ENCODE measurements around the gene TALDO1. TPM values are rescaled to one million over a fixed set of nuclear protein-coding genes. Genes with fewer than 3 reads are reported as not detected.

TALDO1 gene
- total RNA-seq, 6 experiments from 2014 or later, result 102 to 184 (median 150) TPM

DNA sequence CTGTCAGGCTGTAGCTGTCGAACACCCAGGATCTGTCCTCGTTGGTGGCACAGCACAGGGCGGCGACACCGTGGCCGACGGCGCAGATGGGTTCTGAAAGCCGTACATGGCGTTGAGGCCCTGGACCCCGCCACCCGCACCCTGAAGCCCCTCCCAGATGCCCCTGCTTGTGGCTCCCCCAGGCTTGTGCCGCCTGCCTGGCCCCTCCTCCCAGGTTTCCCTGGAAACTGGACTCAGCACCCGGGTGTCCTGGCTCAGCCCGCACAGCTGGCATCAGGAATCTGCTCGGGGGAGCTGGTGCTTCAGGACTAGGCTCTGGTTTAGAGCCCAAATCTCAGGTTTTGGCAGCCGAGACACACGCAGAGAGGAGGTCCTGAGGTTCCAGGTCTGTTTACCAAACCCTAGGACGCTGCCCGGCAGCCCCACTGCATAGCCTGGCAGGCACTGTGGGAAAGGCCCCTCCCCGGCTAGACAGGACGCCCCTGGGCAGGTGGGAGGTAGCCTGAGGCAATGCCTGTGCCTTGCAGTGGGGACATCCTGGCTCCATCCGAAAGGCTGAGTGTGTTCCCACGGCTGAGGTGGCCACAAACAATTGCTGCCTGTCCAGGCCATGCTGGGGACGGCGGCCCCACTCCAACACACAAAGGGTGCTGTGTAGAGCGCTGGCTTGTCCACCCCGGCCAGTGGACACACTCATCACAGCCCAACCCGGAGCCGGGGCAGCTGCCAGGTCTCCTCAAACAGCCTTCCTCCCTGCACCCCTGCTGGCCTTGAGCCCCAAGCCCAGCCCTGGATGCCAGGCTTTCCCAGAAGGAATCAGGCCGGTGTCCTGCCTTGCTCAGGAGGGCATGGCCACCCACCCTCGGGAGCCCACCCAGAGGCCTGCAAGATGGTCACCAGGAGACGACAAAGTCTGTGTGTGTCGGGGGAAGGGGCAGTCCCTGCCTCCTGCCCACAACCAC, 25.4 kb downstream of the TALDO1 start:
- H3K27ac ChIP-seq, result no peak overlapping the region
- TF ChIP-seq CTCF (IDR thresholded peaks at IDR 0.05), result no peak
- TF ChIP-seq POLR2A (IDR thresholded peaks at IDR 0.05), result no peak
- H3K36me3 ChIP-seq, result peaks cover 0 to 15% (median 6%) of the 10 kb centered on the region in 4 donors
- H3K9me3 ChIP-seq, result no peaks in the 10 kb centered on the region
- 70% methylated on average over 2 of the region's 34 CpGs for WGBS (ENCODE audit: insufficient coverage, low coverage, low lambda C conversion rate, missing lambda C conversion rate)
- peaks cover 0 to 6% (median 2%) of the 10 kb centered on the region in 4 donors for H3K4me1 ChIP-seq
- peak in 2 of 3 donors; percentile 47 to 52 for DNase-seq
- intact Hi-C loops (cut with DNase I), result no loop called here
- H3K27me3 ChIP-seq, result no peaks in the 10 kb centered on the region
- ATAC-seq, result no peak
- no peak overlapping the region for H3K4me3 ChIP-seq

GRCh38 chr11:773425-773824, 26.2 kb downstream of the TALDO1 start:
- H3K4me1 ChIP-seq, result peaks cover 0 to 9% (median 3%) of the 10 kb centered on the region in 4 donors
- TF ChIP-seq POLR2A (IDR thresholded peaks at IDR 0.05) (no peak), CTCF (IDR thresholded peaks at IDR 0.05) (no peak)
- no peaks in the 10 kb centered on the region for H3K27me3 ChIP-seq
- H3K36me3 ChIP-seq, result peaks cover 0 to 15% (median 6%) of the 10 kb centered on the region in 4 donors
- H3K9me3 ChIP-seq, result no peaks in the 10 kb centered on the region
- intact Hi-C loops (cut with DNase I), result no loop called here
- ATAC-seq (no peak), DNase-seq (no peak)
- no peak overlapping the region for H3K4me3 ChIP-seq
- no CpG with 5 or more reads among the region's 5 CpGs for WGBS (ENCODE audit: insufficient coverage, low coverage, low lambda C conversion rate, missing lambda C conversion rate)
- no peak overlapping the region for H3K27ac ChIP-seq

GRCh38 chr11:773830-774229, 26.6 kb downstream of the TALDO1 start:
- peaks cover 0 to 15% (median 6%) of the 10 kb centered on the region in 4 donors for H3K36me3 ChIP-seq
- DNase-seq, result no peak

More at GRCh38 chr11:773830-774229, 26.6 kb downstream of the TALDO1 start:
- intact Hi-C loops (cut with DNase I), result no loop called here
- no peak for ATAC-seq
- Histone ChIP-seq H3K4me3 (no peak overlapping the region), H3K4me1 (peaks cover 0 to 13% (median 3%) of the 10 kb centered on the region in 4 donors), H3K9me3 (no peaks in the 10 kb centered on the region), H3K27ac (no peak overlapping the region), H3K27me3 (no peaks in the 10 kb centered on the region)
- no peak for TF ChIP-seq POLR2A (IDR thresholded peaks at IDR 0.05)
- TF ChIP-seq CTCF (IDR thresholded peaks at IDR 0.05), result no peak
- WGBS (ENCODE audit: insufficient coverage, low coverage, low lambda C conversion rate, missing lambda C conversion rate), result 92% methylated on average over 5 of the region's 9 CpGs
